NB4 (cell line): ENCODE measurements around the gene BARX2.

Source experiments
- MYC ChIP-seq: IDR thresholded peaks from 2 replicates; pipeline ENCODE4 v1.6.1; 2011; ENCODE audit warnings: low read depth, low read length
- POLR2A ChIP-seq: IDR thresholded peaks from 2 replicates; pipeline ENCODE4 v1.6.1; 2011; ENCODE audit warnings: mild to moderate bottlenecking; ENCODE audit not compliant: insufficient read length; ENCODE audit errors: extremely low read depth
- TF ChIP-seq, protein P1 (sequence below): IDR thresholded peaks from one replicate; pipeline ENCODE4 v1.5.1; 2012; ENCODE audit warnings: low read depth, low read length
- TF ChIP-seq, protein P2 (sequence below): IDR thresholded peaks from 2 replicates; pipeline ENCODE4 v1.6.1; 2011; ENCODE audit warnings: low read depth, low read length

DNA sequence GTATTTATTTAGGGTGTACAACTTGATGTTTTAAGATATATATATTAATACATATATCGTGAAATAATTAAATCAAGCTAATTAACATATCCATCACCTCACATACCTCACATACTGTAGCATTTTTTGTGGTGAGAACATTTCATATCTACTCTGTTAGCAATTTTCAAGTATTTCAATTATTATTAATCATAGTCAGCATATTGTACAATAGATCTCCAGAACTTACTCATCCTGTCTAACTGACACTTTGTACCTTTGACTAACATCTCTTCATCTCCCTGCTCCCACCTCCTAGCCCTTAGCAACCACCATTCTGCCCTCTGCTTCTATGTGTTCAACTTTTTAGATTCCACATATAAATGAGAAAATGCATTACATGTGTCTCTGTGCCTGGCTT lies 108.4 kb downstream of the BARX2 start:
- TF ChIP-seq, protein P1, sequence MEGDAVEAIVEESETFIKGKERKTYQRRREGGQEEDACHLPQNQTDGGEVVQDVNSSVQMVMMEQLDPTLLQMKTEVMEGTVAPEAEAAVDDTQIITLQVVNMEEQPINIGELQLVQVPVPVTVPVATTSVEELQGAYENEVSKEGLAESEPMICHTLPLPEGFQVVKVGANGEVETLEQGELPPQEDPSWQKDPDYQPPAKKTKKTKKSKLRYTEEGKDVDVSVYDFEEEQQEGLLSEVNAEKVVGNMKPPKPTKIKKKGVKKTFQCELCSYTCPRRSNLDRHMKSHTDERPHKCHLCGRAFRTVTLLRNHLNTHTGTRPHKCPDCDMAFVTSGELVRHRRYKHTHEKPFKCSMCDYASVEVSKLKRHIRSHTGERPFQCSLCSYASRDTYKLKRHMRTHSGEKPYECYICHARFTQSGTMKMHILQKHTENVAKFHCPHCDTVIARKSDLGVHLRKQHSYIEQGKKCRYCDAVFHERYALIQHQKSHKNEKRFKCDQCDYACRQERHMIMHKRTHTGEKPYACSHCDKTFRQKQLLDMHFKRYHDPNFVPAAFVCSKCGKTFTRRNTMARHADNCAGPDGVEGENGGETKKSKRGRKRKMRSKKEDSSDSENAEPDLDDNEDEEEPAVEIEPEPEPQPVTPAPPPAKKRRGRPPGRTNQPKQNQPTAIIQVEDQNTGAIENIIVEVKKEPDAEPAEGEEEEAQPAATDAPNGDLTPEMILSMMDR = no peak
- TF ChIP-seq POLR2A (no peak), MYC (no peak)
- TF ChIP-seq, protein P2, sequence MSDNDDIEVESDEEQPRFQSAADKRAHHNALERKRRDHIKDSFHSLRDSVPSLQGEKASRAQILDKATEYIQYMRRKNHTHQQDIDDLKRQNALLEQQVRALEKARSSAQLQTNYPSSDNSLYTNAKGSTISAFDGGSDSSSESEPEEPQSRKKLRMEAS = no peak
